Vagina (tissue), 2 donors: ENCODE results near the gene UMODL1. TPM values are rescaled to one million over a fixed set of nuclear protein-coding genes. Genes with fewer than 3 reads are reported as not detected.

Experiments
- DNase-seq, 2 donors: peaks; one replicate each; pipeline ENCODE4 v3.0.0-alpha.2; 2017; ENCODE audit errors: extremely low spot score in 2 of 2
- H3K27ac ChIP-seq: fragments of 200-600 bp; sonication (generic); one replicate; pipeline ENCODE4 v1.5.1; 2019
- H3K27me3 ChIP-seq: fragments of 200-600 bp; sonication (generic); one replicate; pipeline ENCODE4 v1.5.1; 2019
- H3K36me3 ChIP-seq, 2 donors: fragments of 200-600 bp; sonication (generic); one replicate each; pipeline ENCODE4 v1.5.1; 2017 to 2019
- H3K4me1 ChIP-seq: fragments of 200-600 bp; sonication (generic); one replicate; pipeline ENCODE4 v1.5.1; 2019
- H3K4me3 ChIP-seq, 2 donors: fragments of 200-600 bp; sonication (generic); 1 replicate in 1 of 2; 2 replicates in 1 of 2; pipeline ENCODE4 v1.5.1; 2016 to 2019
- H3K9me3 ChIP-seq: fragments of 200-600 bp; sonication (generic); one replicate; pipeline ENCODE4 v1.5.1; 2019
- CTCF ChIP-seq, 3 experiments: fragments of 450-650 bp in 2 of 3; fragments of 200-600 bp in 1 of 3; sonication (generic) in 1 of 3; IDR thresholded peaks; one replicate each; pipeline ENCODE4 v1.5.1; 2017 to 2019; ENCODE audit warnings: antibody characterized with exemption in 3 of 3, mild to moderate bottlenecking in 2 of 3, moderate library complexity in 2 of 3
- POLR2A ChIP-seq, 2 donors: fragments of 450-650 bp; IDR thresholded peaks; one replicate each; pipeline ENCODE4 v1.6.1; 2017; ENCODE audit warnings: antibody characterized with exemption in 2 of 2, mild to moderate bottlenecking in 2 of 2, moderate library complexity in 2 of 2
- POLR2AphosphoS5 ChIP-seq, 2 donors: sonication (generic); formaldehyde crosslinking; IDR thresholded peaks; one replicate each; pipeline ENCODE4 v1.9.0; 2017; ENCODE audit warnings: antibody characterized with exemption in 2 of 2, mild to moderate bottlenecking in 2 of 2, low read depth in 1 of 2; ENCODE audit not compliant: insufficient read depth in 1 of 2
- intact Hi-C: fragments of 100-400 bp; cut with DNase I; formaldehyde crosslinking; loops from one replicate; pipeline ENCODE4 v1.15.1; 2023
- total RNA-seq: library from RNA; depleted of rRNA; stranded (reverse); fragments of >200 nt; gene quantifications from one replicate; pipeline ENCODE4 v1.2.3, GENCODE V29; 2016

UMODL1 gene
- total RNA-seq, 1 donor from 2014 or later = not detected

- TF ChIP-seq POLR2A (IDR thresholded peaks at IDR 0.05) (no peak), POLR2AphosphoS5 (IDR thresholded peaks at IDR 0.05; ENCODE audit: insufficient read depth in 1 of 2, low read depth in 1 of 2) (no peak), CTCF (IDR thresholded peaks at IDR 0.05) (no peak)
- Histone ChIP-seq H3K27me3 (no peaks in the 10 kb centered on the region), H3K4me1 (peaks cover 18% of the 10 kb centered on the region), H3K36me3 (no peaks in the 10 kb centered on the region), H3K4me3 (no peak overlapping the region), H3K9me3 (no peaks in the 10 kb centered on the region), H3K27ac (no peak overlapping the region)
- intact Hi-C loops = loop anchor here (10.0 kb wide), 2 partner anchors 106 to 496 kb away; no protein-coding TSS in a partner anchor
- DNase-seq = no peak
Observed at GRCh38 chr21:42110691-42111469, 39.8 kb downstream of the UMODL1 start.

DNA sequence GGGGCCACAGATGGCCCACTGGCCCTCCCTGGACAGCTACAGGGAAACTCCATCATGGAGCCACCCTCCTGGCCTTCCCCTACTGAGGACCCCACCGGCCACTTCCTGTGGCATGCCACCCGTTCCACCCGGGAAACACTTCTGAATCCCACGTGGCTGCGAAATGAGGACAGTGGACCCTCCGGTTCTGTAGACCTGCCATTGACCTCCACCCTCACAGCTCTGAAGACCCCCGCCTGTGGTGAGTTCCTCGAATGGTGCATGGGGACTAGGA, 40.3 kb downstream of the UMODL1 start:
- Histone ChIP-seq H3K36me3 (no peaks in the 10 kb centered on the region), H3K27me3 (no peaks in the 10 kb centered on the region), H3K4me3 (no peak overlapping the region), H3K27ac (no peak overlapping the region), H3K9me3 (no peaks in the 10 kb centered on the region), H3K4me1 (peaks cover 18% of the 10 kb centered on the region)
- intact Hi-C loops = loop anchor here (10.0 kb wide), 2 partner anchors 107 to 497 kb away; no protein-coding TSS in a partner anchor
- TF ChIP-seq POLR2AphosphoS5 (IDR thresholded peaks at IDR 0.05; ENCODE audit: insufficient read depth in 1 of 2, low read depth in 1 of 2) (no peak), CTCF (IDR thresholded peaks at IDR 0.05) (no peak), POLR2A (IDR thresholded peaks at IDR 0.05) (no peak)
- DNase-seq = no peak

GRCh38 chr21:42111811-42112210, 40.7 kb downstream of the UMODL1 start:
- TF ChIP-seq POLR2AphosphoS5 (IDR thresholded peaks at IDR 0.05; ENCODE audit: insufficient read depth in 1 of 2, low read depth in 1 of 2) = no peak
- intact Hi-C loops = loop anchor here (10.0 kb wide), 2 partner anchors 107 to 497 kb away; no protein-coding TSS in a partner anchor
- no peaks in the 10 kb centered on the region for H3K36me3 ChIP-seq
- no peaks in the 10 kb centered on the region for H3K9me3 ChIP-seq
- DNase-seq = no peak
- no peaks in the 10 kb centered on the region for H3K27me3 ChIP-seq
- H3K4me3 ChIP-seq = no peak overlapping the region
- H3K4me1 ChIP-seq = peaks cover 19% of the 10 kb centered on the region
- H3K27ac ChIP-seq = no peak overlapping the region

DNA sequence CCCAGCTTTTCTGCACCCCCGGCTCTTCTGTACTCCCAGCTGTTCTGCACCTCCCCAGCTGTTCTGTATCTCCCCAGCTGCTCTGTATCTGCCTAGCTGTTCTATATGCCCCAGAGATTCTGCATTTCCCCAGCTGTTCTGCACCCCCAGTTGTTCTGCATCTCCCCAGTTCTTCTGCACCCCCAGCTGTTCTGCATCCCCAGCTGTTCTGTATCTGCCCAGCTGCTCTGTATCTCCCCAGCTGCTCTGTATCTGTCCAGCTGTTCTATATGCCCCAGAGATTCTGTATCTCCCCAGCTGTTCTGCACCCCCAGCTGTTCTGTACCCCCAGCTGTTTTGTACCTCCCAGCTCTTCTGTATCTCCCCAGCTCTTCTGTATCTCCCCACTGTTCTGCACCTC, 41.1 kb downstream of the UMODL1 start:
- DNase-seq = no peak
- Histone ChIP-seq H3K27ac (no peak overlapping the region), H3K4me1 (peaks cover 22% of the 10 kb centered on the region), H3K4me3 (no peak overlapping the region), H3K27me3 (no peaks in the 10 kb centered on the region), H3K9me3 (no peaks in the 10 kb centered on the region), H3K36me3 (no peaks in the 10 kb centered on the region)
- no peak for TF ChIP-seq POLR2A (IDR thresholded peaks at IDR 0.05)
- TF ChIP-seq POLR2AphosphoS5 (IDR thresholded peaks at IDR 0.05; ENCODE audit: insufficient read depth in 1 of 2, low read depth in 1 of 2) = no peak
- no peak for TF ChIP-seq CTCF (IDR thresholded peaks at IDR 0.05)
- intact Hi-C loops = loop anchor here (10.0 kb wide), 2 partner anchors 107 to 497 kb away; no protein-coding TSS in a partner anchor

- intact Hi-C loops = loop anchor here (10.0 kb wide), 2 partner anchors 108 to 498 kb away; no protein-coding TSS in a partner anchor
- Histone ChIP-seq H3K27ac (no peak overlapping the region), H3K4me1 (peaks cover 20% of the 10 kb centered on the region), H3K36me3 (no peaks in the 10 kb centered on the region), H3K4me3 (no peak overlapping the region), H3K9me3 (no peaks in the 10 kb centered on the region), H3K27me3 (no peaks in the 10 kb centered on the region)
- TF ChIP-seq CTCF (IDR thresholded peaks at IDR 0.05) (no peak), POLR2A (IDR thresholded peaks at IDR 0.05) (no peak), POLR2AphosphoS5 (IDR thresholded peaks at IDR 0.05; ENCODE audit: insufficient read depth in 1 of 2, low read depth in 1 of 2) (no peak)
- no peak for DNase-seq
Observed at GRCh38 chr21:42112857-42113256, 41.7 kb downstream of the UMODL1 start.
